MCF 10A (cell line): ENCODE data around the gene PUSL1. TPM values are rescaled to one million over a fixed set of nuclear protein-coding genes. Genes with fewer than 3 reads are reported as not detected.

Source experiments
- BruUV-seq: library from RNA; stranded (reverse); fragments of 400-500 nt; replicated peaks from 2 replicates; lab custom pipeline; 2021; lab: Mats Ljungman, UMichigan
- CTCF ChIA-PET: fragments of 300-600 bp; sonication (Branson Sonifier 250); formaldehyde crosslinking; extraction: SDS; loops from one replicate; lab custom pipeline; 2021; ENCODE audit warnings: antibody characterized with exemption, inconsistent platforms; lab: Yijun Ruan, JAX
- POLR2A ChIA-PET: fragments of 300-600, 350-650 bp; sonication (Branson Sonifier 250); formaldehyde crosslinking; extraction: SDS; loops from one replicate; lab custom pipeline; 2020; ENCODE audit warnings: antibody characterized with exemption, inconsistent platforms; lab: Yijun Ruan, JAX
- DNase-seq: peaks from one replicate; pipeline ENCODE4 v3.0.0-alpha.2; 2018; ENCODE audit not compliant: unreplicated experiment
- H3K27ac Mint-ChIP-seq: one replicate; pipeline ENCODE4 v1.8.0; 2022; ENCODE audit warnings: mild to moderate bottlenecking, low read depth, mixed read lengths; ENCODE audit not compliant: unreplicated experiment
- H3K27me3 Mint-ChIP-seq: one replicate; pipeline ENCODE4 v1.8.0; 2022; ENCODE audit warnings: mixed read lengths; ENCODE audit not compliant: insufficient read depth, unreplicated experiment
- H3K36me3 Mint-ChIP-seq: one replicate; pipeline ENCODE4 v1.8.0; 2022; ENCODE audit warnings: mild to moderate bottlenecking, moderate library complexity, mixed read lengths; ENCODE audit not compliant: insufficient read depth, unreplicated experiment
- H3K4me1 Mint-ChIP-seq: one replicate; pipeline ENCODE4 v1.8.0; 2022; ENCODE audit warnings: mixed read lengths; ENCODE audit not compliant: insufficient read depth, unreplicated experiment
- H3K4me3 Mint-ChIP-seq: one replicate; pipeline ENCODE4 v1.8.0; 2022; ENCODE audit warnings: mild to moderate bottlenecking, moderate library complexity, mixed read lengths; ENCODE audit not compliant: unreplicated experiment
- H3K9me3 Mint-ChIP-seq: one replicate; pipeline ENCODE4 v1.8.0; 2022; ENCODE audit warnings: mixed read lengths; ENCODE audit not compliant: unreplicated experiment
- CTCF ChIP-seq: fragments of 200-600 bp; IDR thresholded peaks from one replicate; pipeline ENCODE4 v1.8.0; 2022; ENCODE audit warnings: antibody characterized with exemption, mild to moderate bottlenecking; ENCODE audit not compliant: unreplicated experiment
- intact Hi-C: fragments of 100-400 bp; cut with micrococcal nuclease; formaldehyde crosslinking; loops from 2 replicates; pipeline ENCODE4 v1.14.1; 2022
- total RNA-seq: library from RNA; stranded (reverse); gene quantifications from 2 replicates; pipeline ENCODE4 v1.2.3, GENCODE V29; 2022

PUSL1 gene
- total RNA-seq, 1 experiment from 2014 or later = 27.4 TPM

- H3K4me1 Mint-ChIP-seq = peaks cover 23% of the 10 kb centered on the region
- no peaks in the 10 kb centered on the region for H3K27me3 Mint-ChIP-seq
- no TSS peak for BruUV-seq
- H3K27ac Mint-ChIP-seq = no peak overlapping the region
- DNase-seq = peak; percentile 71
- peaks cover 16% of the 10 kb centered on the region for H3K36me3 Mint-ChIP-seq
- ChIA-PET POLR2A (interaction anchor here (0.9 to 1.6 kb wide), 11 partner anchors 13 to 283 kb away, joined by 3 to 8 read pairs (median 5); partner anchors contain the start of genes AURKAIP1 and UBE2J2), CTCF (interaction anchor here (0.7 to 1.1 kb wide), 5 partner anchors 12 to 182 kb away, joined by 3 to 4 read pairs (median 4); no protein-coding TSS in a partner anchor)
- peak overlapping the region; percentile 81 for H3K4me3 Mint-ChIP-seq
- H3K9me3 Mint-ChIP-seq = no peaks in the 10 kb centered on the region
- no peak for TF ChIP-seq CTCF
- intact Hi-C loops = no loop called here
Measured at GRCh38 chr1:1304331-1305299, 3.8 kb upstream of the PUSL1 start.

DNA sequence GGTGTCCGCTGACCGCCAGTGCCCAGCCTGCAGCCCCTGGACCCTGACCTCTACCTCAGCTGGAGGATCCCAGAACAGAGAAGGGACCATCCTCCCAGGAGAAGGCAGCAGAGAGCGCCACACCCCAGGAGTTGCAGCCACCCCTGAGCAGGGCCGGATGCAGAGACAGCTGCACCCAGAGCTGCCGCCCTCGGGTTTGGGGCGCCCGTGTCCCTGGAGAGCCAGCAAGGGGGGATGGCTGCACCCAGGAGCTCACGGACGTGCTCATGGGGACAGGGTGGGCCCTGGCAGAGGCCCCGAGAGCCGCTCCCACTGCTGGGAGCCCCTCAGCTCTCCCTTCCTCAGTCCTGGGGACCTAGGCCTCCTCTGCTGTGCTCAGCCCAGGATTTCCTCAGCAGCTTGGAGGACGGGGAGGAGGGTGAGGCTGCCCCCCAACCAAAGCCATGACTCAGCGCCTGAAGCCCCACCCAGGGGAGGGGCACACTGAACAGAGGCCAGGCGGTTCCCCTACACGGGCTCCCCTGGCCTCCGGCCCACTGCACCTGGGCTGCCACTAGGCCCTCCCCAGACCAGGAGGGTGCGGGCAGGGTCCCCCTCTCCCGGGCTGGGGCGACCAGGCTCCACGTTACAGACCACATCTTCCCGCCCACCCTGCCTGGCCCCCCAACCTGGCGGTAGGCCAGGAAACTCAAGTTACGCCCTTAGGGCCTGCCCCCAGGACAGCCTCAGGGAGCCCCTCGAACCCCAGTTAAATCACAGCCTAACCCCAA, 2.9 kb upstream of the PUSL1 start:
- H3K27me3 Mint-ChIP-seq = no peaks in the 10 kb centered on the region
- peak; percentile 17 for TF ChIP-seq CTCF
- peak overlapping the region; percentile 63 for H3K27ac Mint-ChIP-seq
- BruUV-seq = no TSS peak
- CTCF ChIA-PET = interaction anchor here (0.9 to 1.1 kb wide), 4 partner anchors 13 to 183 kb away, joined by 3 to 4 read pairs (median 4); no protein-coding TSS in a partner anchor
- POLR2A ChIA-PET = interaction anchor here (0.9 to 1.6 kb wide), 10 partner anchors 13 to 284 kb away, joined by 3 to 8 read pairs (median 6); partner anchors contain the start of genes AURKAIP1 and UBE2J2
- H3K4me3 Mint-ChIP-seq = peak overlapping the region; percentile 81
- peaks cover 19% of the 10 kb centered on the region for H3K36me3 Mint-ChIP-seq
- peaks cover 23% of the 10 kb centered on the region for H3K4me1 Mint-ChIP-seq
- peak; percentile 82 for DNase-seq
- no peaks in the 10 kb centered on the region for H3K9me3 Mint-ChIP-seq
- intact Hi-C loops = no loop called here

GRCh38 chr1:1306070-1306660, 2.2 kb upstream of the PUSL1 start:
- peak overlapping the region; percentile 63 for H3K27ac Mint-ChIP-seq
- no peaks in the 10 kb centered on the region for H3K9me3 Mint-ChIP-seq
- H3K27me3 Mint-ChIP-seq = no peaks in the 10 kb centered on the region
- BruUV-seq = no TSS peak
- intact Hi-C loops = no loop called here
- ChIA-PET POLR2A (interaction anchor here (0.9 to 1.6 kb wide), 6 partner anchors 12 to 285 kb away, joined by 3 to 8 read pairs (median 5); no protein-coding TSS in a partner anchor), CTCF (interaction anchor here (1.3 kb wide), 1 partner anchor 38 kb away, joined by 3 read pairs; no protein-coding TSS in a partner anchor)
- peak overlapping the region; percentile 81 for H3K4me3 Mint-ChIP-seq
- DNase-seq = no peak
- TF ChIP-seq CTCF = no peak
- peaks cover 25% of the 10 kb centered on the region for H3K36me3 Mint-ChIP-seq
- H3K4me1 Mint-ChIP-seq = peaks cover 23% of the 10 kb centered on the region
